Stimulated activated naive CD4-positive, alpha-beta T cell treated with Interleukin-2 at 50 U/mL for 16 hours (primary cell): ENCODE data around the gene AHCY.
"Not testable (repeated sequence)": the region's sequence is repeated elsewhere in the genome, so short reads cannot be mapped to it uniquely, and the experiment has no call there.

Source experiments
- DNase-seq: peaks from one replicate; lab custom pipeline; 2025; lab: John Stamatoyannopoulos, UW

The AHCY gene

GRCh38 chr20:34302723-34303533, at the start of gene AHCY:
Gene AHCY (minus strand): TSS chr20:34303355. CDS start chr20:34303270, 85 bp downstream.
- DNase-seq: peak; percentile 93

- no peak for DNase-seq
Observed at GRCh38 chr20:34350095-34350494, 46.9 kb upstream of the AHCY start.

- DNase-seq: no peak
Observed at GRCh38 chr20:34347571-34347970, 44.4 kb upstream of the AHCY start.

GRCh38 chr20:34346533-34346865, 43.3 kb upstream of the AHCY start:
- not testable (repeated sequence) for DNase-seq

DNA sequence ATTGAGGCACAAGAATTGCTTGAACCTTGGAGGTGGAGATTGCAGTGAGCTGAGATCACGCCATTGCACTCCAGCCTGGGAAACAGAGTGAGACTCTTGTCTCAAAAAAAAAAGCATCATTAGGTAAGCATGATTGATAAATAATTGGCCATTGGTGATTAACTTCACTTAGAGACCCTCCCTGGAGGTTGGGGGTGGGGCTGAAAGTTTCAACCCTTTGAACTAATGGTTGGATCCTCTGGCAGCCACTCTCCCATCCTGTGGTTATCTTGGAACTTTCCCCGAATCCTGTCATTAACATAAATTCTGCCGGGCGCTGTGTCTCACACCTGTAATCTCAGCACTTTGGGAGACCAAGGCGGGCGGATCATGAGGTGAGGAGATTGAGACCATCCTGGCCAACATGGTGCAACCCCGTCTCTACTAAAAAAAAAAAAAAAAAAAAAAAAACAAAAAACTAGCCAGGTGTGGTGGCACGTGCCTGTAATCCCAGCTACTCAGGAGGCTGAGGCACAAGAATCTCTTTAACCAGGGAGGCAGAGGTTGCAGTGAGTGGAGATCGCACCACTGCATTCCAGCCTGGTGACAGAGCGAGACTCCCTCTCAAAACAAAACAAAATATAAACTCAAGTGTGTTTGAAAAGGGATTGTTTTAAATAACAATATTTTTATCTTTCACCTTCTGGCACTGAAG, 42.8 kb upstream of the AHCY start:
- not testable (repeated sequence) for DNase-seq

DNA sequence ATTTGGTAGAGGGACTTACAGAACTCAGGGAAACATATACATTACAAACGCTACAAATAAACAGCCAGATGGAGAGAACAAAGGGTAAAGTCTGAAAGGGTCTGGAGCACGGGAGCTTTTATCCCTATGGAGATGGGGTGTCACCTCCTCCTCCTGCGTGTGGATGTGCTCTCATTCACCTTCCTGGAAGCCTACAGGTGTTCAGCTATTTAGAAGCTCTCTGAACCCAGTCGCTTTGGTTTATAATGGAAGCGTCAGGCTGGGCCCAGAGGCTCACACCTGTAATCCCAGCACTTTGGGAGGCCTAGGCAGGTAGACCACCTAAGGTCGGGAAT, 42.2 kb upstream of the AHCY start:
- DNase-seq: no peak

DNA sequence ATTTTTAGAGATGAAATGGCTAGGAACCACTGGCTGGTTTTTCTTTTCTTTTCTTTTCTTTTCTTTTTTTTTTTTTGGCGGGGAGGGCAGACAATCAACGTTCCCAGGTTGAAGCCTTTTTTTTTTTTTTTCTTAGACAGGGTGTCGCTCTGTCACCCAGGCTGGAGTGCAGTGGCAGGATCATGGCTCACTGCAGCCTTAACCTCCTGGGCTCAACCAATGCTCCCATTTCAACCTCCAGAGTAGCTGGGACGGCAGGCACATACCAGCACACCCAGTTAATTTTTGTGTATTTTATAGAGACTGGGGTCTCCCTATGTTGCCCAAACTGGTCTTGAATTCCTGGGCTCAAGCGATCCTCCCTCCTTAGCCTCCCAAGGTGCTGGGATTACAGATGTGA, 41.1 kb upstream of the AHCY start:
- DNase-seq: no peak

- DNase-seq: no peak
Observed at GRCh38 chr20:34343458-34344211, 40.5 kb upstream of the AHCY start.

DNA sequence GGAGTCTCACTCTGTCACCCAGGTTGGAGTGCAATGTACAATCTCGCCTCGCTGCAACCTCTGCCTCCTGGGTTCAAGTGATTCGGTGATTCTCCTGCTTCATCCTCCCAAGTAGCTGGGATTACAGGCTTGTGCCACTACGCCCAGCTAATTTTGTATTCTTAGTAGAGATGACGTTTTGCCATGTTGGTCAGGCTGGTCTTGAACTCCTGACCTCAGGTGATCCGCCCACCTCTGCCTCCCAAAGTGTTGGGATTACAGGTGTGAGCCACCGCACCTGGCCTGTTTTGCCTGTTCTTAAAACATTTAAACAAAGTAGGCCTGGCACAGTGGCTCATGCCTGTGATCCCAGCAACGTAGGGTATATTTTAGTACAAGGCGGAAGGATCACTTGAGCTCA, 38.0 kb upstream of the AHCY start:
- DNase-seq: not testable (repeated sequence)

GRCh38 chr20:34340726-34341125, 37.6 kb upstream of the AHCY start:
- not testable (repeated sequence) for DNase-seq

GRCh38 chr20:34337982-34338726, 35.0 kb upstream of the AHCY start:
- DNase-seq: no peak

GRCh38 chr20:34337544-34337943, 34.4 kb upstream of the AHCY start:
- DNase-seq: no peak

- DNase-seq: no peak
Observed at GRCh38 chr20:34334654-34335407, 31.7 kb upstream of the AHCY start.

DNA sequence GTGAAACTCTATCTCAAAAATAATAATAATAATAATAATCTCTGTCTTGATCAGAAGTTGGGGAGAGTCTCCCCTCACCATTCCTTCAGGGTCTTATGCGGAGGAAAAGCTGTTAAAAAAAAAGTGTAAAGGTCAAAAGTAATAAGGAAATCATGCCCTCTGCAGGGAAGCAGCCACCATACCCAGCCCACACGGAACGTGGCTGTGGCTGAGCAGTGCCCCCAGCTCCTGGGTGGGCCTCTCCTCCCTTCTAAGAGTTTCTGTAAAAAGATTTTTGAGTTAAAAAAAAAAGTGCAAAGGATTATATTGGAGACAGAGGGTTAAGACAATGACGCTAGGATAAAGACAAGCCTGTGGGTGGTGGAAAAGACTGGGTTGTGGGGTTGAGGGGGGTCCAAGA, 30.6 kb upstream of the AHCY start:
- no peak for DNase-seq

- DNase-seq: no peak
Observed at GRCh38 chr20:34332262-34332920, 29.2 kb upstream of the AHCY start.

DNA sequence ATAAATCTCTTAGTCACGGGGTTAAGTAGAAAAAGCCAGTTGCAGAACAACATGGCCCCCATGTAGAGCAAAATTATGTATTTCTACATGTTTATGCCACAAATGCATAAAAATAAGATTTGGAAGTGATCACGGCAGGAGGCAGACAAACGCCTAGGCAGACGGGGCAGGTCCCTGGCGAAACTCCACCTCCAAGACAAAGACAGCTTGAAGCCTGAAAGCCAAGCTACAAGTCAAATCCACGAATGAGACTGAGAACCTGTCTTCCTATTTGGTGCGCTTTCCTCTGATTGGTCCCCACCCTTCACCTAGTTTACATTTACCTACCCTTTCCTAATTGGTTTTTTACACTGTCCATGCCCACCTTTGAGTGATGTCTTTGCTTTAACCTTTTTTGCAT, 28.7 kb upstream of the AHCY start:
- no peak for DNase-seq

- not testable (repeated sequence) for DNase-seq
Observed at GRCh38 chr20:34330861-34331544, 27.8 kb upstream of the AHCY start.

- DNase-seq: no peak
Observed at GRCh38 chr20:34328928-34329677, 25.9 kb upstream of the AHCY start.

DNA sequence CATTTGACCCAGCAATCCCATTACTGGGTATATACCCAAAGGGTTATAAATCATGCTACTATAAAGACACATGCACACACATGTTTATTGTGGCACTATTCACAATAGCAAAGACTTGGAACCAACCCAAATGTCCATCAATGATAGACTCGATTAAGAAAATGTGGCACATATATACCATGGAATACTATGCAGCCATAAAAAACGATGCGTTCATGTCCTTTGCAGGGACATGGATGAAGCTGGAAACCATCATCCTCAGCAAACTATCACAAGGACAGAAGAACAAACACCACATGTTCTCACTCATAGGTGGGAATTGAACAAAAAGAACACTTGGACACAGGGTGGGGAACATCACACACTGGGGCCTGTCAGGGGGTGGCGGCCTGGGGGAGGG, 25.1 kb upstream of the AHCY start:
- not testable (repeated sequence) for DNase-seq

- DNase-seq: no peak
Observed at GRCh38 chr20:34324541-34324940, 21.4 kb upstream of the AHCY start.
